ENCODE data around the gene SDR39U1. TPM values are rescaled to one million over a fixed set of nuclear protein-coding genes. Genes with fewer than 3 reads are reported as not detected.
A peak's percentile ranks its signal among the peaks of the same experiment; 100 is the strongest.
"Not testable (repeated sequence)": the region's sequence is repeated elsewhere in the genome, so short reads cannot be mapped to it uniquely, and the experiment has no call there.

SDR39U1 gene
- total RNA-seq (2014; rRNA removed; shearing (Covaris generic)), result 49.2 and 56.4 TPM in 2 replicates

GRCh38 chr14:24442240-24443052, at the start of gene SDR39U1:
Gene SDR39U1 (minus strand): TSS chr14:24442776. CDS start chr14:24442769, 7 bp downstream.
- in situ Hi-C loops (cut with HindIII; ENCODE audit: low sequenced_read_pairs), result no loop called here
- DNase-seq (ENCODE audit: low spot score), result peak; percentile 99

- in situ Hi-C loops (cut with HindIII; ENCODE audit: low sequenced_read_pairs); DNase-seq (ENCODE audit: low spot score): not testable (repeated sequence)
Measured at GRCh38 chr14:24491586-24492408, 49.2 kb upstream of the SDR39U1 start.

DNA sequence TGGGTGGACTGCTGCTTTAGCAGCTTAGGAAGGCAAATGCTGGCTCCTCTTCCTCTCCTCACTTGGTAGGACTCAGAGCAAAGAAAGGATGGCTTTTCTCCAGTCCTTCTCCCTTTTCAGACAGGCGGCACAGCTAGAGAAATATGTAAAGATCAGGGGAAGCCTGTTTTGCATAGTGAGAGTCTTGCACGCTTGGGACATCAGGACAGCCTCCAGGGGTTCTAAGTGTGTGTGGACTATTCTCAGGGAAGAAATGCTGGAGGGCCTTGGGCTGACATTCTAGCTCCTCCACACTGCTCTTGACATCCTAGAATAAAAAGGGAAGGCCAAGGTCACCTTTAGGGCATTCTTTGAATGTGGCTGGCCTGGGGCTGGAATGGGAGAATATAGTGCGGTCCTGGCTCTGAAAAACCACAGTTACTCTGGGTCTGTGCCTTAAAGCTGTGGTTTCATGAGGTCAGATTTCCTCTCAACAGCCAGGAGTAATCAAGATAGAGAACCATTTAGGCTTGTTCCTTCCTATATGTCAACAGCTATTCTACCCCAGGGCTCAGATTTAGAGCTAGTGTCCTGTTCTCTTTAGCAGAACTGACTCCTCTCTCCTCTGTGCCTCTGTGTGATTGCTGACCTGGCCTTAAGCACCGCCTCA, 41.2 kb upstream of the SDR39U1 start:
- DNase-seq (ENCODE audit: low spot score), result no peak
- in situ Hi-C loops (cut with HindIII; ENCODE audit: low sequenced_read_pairs), result no loop called here

- in situ Hi-C loops (cut with HindIII; ENCODE audit: low sequenced_read_pairs); DNase-seq (ENCODE audit: low spot score): not testable (repeated sequence)
Measured at GRCh38 chr14:24482699-24483303, 40.2 kb upstream of the SDR39U1 start.

DNA sequence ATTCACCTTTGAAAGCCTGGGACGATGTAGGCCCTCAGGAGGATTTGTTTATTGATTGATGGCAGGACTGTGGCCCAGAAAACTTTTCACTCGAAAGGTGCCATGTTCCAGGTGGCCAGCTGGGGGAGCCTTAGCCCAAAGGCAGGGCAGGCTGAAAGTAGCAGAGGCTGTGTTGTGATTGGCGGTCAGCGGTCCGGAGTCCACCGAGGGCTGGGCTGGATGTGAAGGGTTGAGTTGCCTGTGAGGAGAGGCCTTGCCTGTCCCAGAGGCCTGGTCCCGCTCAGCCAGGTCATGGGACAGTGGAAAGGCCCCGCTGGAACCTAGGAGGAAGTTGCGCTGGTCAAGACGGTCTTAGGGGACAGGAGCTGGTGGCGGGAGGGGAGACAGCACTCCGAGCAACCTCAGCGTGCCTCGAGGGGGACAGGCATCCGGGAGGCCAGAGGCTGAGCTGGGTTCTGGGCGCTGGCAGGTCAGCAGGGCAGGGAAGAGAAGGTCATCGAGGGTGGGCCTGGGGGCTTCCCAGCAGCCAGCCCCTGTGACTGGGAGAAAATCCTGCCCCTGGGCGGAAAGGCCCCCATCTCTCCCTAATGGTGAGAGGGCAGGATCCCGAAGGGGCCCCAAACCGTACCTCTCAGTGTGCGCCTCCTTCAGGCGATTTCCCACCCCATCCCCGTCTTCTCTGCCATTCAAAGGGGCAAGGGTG, 39.2 kb upstream of the SDR39U1 start:
- peak; percentile 2 for DNase-seq (ENCODE audit: low spot score)
- in situ Hi-C loops (cut with HindIII; ENCODE audit: low sequenced_read_pairs), result no loop called here

GRCh38 chr14:24479999-24480398, 37.4 kb upstream of the SDR39U1 start:
- in situ Hi-C loops (cut with HindIII; ENCODE audit: low sequenced_read_pairs); DNase-seq (ENCODE audit: low spot score): not testable (repeated sequence)

DNA sequence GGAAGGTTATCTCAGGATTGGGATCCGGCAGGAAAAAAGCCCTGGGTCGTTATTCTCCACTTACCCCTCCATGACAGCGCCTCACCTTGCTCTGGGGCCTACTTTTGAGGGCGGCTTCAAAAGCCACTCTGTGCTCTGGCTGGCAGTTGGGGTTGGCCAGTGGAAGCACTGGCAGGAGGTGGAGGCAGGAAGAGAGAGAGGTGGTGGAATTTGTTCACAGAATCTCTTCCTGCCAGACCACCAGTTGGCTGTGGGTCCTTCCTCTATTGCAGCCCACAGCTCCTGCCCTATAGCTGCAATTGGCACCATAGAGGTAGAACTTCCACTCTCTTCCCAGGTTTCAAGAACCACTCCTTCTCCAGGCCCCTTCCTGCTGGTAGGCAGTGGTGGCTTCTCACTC, 32.7 kb upstream of the SDR39U1 start:
- in situ Hi-C loops (cut with HindIII; ENCODE audit: low sequenced_read_pairs), result no loop called here
- no peak for DNase-seq (ENCODE audit: low spot score)

GRCh38 chr14:24473211-24473610, 30.6 kb upstream of the SDR39U1 start:
- no peak for DNase-seq (ENCODE audit: low spot score)
- in situ Hi-C loops (cut with HindIII; ENCODE audit: low sequenced_read_pairs), result no loop called here

DNA sequence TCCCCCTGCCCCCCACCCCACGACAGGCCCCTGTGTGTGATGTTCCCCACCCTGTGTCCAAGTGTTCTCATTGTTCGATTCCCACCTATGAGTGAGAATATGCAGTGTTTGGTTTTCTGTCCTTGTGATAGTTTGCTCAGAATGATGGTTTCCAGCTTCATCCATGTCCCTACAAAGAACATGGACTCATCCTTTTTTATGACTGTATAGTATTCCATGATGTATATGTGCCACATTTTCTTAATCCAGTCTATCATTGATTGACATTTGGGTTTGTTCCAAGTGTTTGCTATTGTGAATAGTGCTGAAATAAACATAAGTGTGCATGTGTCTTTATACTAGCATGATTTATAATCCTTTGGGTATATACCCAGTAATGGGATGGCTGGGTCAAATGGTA, 27.9 kb upstream of the SDR39U1 start:
- DNase-seq (ENCODE audit: low spot score); in situ Hi-C loops (cut with HindIII; ENCODE audit: low sequenced_read_pairs): not testable (repeated sequence)

- DNase-seq (ENCODE audit: low spot score), result no peak
- in situ Hi-C loops (cut with HindIII; ENCODE audit: low sequenced_read_pairs), result no loop called here
Measured at GRCh38 chr14:24465805-24466204, 23.2 kb upstream of the SDR39U1 start.

DNA sequence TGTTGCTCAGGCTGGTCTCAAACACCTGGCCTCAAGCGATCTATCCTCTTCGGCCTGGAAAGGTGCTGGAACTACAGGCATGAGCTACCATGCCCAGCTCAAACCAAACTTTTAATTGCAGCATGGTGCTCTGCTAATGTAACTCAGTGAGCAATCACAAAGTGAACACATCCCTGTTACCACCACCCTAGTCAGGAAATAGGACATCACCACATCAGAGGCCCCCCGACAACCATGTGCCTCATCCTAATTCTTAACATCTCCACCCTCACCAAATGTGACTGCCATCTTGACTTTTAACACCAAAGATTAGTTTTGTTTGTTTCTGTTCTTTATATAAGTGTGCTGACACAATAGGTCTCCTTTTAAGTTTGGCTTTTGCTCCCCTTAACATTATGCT, 22.8 kb upstream of the SDR39U1 start:
- DNase-seq (ENCODE audit: low spot score), result no peak
- in situ Hi-C loops (cut with HindIII; ENCODE audit: low sequenced_read_pairs), result no loop called here

GRCh38 chr14:24463884-24464785, 21.6 kb upstream of the SDR39U1 start:
- in situ Hi-C loops (cut with HindIII; ENCODE audit: low sequenced_read_pairs), result no loop called here
- no peak for DNase-seq (ENCODE audit: low spot score)

GRCh38 chr14:24463017-24463883, 20.7 kb upstream of the SDR39U1 start:
- in situ Hi-C loops (cut with HindIII; ENCODE audit: low sequenced_read_pairs), result no loop called here
- DNase-seq (ENCODE audit: low spot score), result no peak

GRCh38 chr14:24461336-24461735, 18.8 kb upstream of the SDR39U1 start:
- no peak for DNase-seq (ENCODE audit: low spot score)
- in situ Hi-C loops (cut with HindIII; ENCODE audit: low sequenced_read_pairs), result no loop called here

DNA sequence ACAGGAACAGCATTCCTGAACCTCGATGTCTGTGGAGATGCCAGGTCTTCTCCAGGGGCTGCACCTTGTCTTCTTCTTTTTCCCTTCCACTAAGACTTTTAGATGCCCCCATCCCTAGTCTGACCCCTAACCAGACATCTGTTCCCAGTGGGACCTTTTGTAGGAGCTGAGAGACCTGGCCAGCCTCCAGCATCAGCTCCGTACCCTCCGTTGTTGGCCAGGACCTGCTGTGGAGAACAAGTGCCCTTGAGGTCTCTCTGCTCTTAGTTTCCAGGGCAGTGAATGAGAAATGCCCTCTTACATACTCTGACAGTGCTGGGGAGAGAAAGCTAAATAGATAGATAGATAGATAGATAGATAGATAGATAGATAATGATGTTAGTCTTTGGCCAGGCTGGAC, 16.8 kb upstream of the SDR39U1 start:
- in situ Hi-C loops (cut with HindIII; ENCODE audit: low sequenced_read_pairs), result no loop called here
- no peak for DNase-seq (ENCODE audit: low spot score)

- no peak for DNase-seq (ENCODE audit: low spot score)
- in situ Hi-C loops (cut with HindIII; ENCODE audit: low sequenced_read_pairs), result no loop called here
Measured at GRCh38 chr14:24458736-24459135, 16.2 kb upstream of the SDR39U1 start.

GRCh38 chr14:24456980-24457379, 14.4 kb upstream of the SDR39U1 start:
- in situ Hi-C loops (cut with HindIII; ENCODE audit: low sequenced_read_pairs), result no loop called here
- DNase-seq (ENCODE audit: low spot score), result no peak

Data from G401 (cell line).